Measurements from ENCODE around the gene NLGN2.
A peak's percentile ranks its signal among the peaks of the same experiment; 100 is the strongest.

Gene NLGN2

GRCh38 chr17:7392696-7393612 is 14.7 kb upstream of the NLGN2 start:
- no peak for DNase-seq

GRCh38 chr17:7393613-7394451 is 13.8 kb upstream of the NLGN2 start:
- DNase-seq, result peak; percentile 83

DNA sequence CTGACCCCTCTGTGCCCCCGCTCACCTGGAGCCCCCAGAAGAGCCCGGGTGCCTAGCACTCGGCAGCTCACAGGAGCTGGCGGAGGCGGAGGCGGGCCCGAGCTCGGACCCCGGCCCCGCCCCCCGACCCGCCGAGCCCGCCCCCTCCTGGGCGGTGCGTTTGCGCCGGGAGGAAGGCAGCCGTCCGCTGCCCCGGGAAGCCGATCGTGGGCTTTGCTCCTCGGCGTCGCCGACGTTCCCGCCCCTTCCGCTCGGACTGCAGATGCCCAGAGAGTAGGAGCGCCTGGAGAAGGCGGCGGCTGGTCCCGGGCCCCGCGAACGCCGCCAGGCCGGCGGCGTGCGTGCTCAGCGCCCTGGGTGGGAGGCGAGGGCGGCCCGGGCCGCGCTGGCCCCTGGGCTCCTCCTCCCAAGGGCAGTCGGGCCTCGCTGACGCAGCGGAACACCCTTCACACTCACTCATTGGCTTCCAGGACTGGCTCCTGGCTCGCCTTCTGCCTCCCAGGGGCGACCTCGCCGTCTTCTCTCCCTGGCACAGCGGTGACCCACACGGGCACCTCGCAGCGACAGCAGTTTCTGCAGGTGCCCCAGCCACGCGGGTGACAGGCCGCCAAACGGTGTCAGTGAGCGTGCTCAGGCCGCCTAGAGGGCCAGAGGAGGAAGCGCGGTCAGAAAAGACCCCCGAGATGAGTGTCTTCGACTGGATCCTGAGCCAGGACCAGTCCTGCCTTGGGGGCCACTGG is 13.0 kb upstream of the NLGN2 start, which contains the start of gene PLSCR3:
Gene PLSCR3 (minus strand): TSS at position 74 of the 740 bp plus-strand sequence. CDS start 415 bp downstream, outside the sequence.
- peak; percentile 83 for DNase-seq

- no peak for DNase-seq
These were observed 11.5 kb upstream of the NLGN2 start for GRCh38 chr17:7396147-7396546.

DNA sequence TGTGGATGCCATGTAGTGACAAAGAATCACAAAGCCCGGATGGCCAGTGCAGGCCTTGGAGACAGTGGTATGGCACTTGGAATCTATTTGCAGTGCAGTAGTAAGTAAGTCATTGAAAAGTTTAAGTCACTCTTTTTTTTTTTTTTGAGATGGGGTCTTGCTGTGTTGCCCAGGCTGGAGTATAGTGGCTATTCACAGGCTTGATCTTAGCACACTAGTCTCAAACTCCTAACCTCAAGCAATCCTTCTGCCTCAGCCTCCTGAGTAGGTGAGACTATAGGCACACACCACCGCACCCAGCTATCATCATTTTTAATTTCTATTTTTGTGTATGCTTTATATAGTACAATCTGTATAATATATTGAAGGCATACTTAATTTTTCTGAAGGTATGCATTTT is 9.0 kb upstream of the NLGN2 start:
- no peak for DNase-seq

DNA sequence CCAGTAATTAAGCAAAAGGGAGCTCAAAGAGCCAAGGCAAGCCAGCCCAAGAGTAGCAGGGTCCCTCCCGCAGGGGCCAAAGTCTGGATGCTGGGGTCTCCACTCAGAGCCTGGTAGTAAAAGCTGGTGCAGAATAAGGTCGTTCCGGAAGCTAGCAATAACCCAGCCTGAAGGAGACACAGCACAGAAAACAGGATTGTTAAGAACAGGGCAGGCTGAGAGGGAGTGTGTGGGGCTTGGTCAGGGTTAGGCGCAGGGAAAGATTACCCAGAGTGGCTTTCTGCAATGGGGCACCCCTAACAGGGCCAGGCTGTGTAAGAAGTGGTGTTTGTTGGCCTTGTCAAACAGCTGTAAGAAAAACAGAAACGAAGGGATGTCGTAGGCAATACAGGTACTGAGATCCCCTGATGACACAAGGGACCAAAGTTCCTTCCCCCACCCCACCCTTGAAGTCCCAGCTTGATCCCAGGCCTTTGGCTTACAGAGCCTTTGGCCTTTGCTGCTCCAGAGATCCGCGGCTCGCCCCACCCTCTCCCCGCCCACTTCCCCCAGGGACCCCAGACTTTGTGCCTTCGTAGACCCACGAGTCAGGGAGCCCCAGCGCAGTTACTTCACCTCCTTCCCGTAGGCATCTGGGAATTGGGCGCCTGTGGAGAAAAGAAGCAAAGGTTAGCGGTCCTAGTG is 4.5 kb upstream of the NLGN2 start:
- DNase-seq, result peak; percentile 31

GRCh38 chr17:7403727-7403976 is 4.0 kb upstream of the NLGN2 start:
- DNase-seq, result no peak

DNA sequence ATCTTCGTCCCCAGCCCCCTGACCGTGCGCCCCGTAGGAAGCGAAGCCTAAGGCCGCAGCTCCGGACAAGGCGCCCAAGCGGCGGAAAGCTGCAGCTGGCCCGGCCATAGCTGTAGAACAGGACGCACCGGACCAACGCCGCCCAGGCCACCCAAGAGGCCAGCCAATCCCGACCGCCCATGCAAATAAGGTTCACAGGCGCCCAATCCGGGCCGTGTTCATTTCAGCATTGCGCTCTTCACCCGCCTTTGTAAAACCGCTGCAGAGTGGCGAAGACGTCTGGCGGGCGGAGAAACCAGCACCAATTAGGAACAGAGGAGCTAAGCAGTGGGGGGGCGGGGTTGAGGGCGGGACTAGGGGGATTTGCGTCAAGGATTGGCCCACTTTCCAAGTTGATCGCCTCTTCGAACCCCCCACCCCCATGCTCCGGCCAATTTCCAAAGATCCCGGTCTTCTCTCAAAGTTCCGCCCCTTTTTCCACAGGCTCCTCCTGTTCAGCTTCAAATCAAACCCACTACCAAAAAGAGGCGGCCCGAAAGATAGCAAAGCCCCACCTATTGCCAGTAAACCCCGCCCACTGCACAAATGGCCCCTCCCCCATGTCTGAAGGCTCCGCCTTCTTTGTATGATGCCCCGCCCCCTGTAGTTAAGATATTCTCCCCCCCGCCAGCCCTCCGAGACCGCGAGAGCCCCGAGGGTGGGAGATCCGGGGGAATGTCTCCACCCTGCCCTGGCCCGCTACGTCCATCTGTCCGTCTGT is 3.5 kb upstream of the NLGN2 start, which contains the start of gene TMEM256:
Gene TMEM256 (minus strand): TSS at position 121 of the 760 bp plus-strand sequence. CDS start 13 bp downstream, at position 108.
- peak; percentile 98 for DNase-seq

- DNase-seq, result no peak
These were observed 2.8 kb upstream of the NLGN2 start for GRCh38 chr17:7404737-7405349.

DNA sequence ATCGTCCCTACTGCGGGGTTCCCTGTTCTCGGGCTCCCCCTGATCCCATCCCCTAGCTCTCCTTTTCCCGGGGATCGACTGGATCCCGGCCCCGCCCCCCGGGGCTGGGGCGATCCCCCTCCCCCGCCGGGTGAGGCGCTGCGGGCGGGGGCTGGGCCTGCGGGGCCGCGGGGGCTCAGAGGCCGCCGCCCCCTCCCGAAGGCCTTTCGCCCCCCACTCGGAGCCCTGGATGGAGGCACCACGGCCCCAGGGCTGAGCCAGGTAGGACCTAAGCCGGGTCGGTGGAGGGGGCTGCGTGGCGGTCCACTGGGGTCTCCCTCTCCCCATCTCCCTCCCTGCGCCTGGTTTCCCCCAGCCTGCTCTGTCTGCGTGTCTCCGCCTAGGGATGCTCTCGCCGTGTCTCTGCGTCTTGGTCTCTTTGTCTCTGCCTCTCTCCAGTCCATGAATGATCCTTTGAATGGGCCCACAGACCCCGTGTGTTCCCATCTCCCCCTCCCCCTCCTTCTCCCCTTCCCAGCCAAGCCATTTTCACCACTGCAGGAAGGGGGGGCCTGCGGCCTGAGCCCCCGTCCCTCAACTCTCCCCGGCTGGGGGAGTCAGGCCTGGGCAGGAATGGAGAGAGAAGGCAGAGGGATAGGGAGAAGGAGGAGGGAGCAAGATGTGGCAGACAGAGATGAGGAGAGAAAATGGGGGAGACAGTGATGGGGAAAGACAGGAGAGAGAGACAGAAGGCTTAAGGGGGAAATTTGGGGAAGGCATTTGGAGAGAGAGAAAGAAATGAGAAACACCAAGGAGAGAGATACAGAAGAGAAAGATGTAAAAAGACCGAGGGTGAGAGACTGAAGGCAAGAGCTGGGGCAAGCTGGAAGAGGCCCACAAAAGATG is 2.1 kb upstream of the NLGN2 start:
- no peak for DNase-seq

DNA sequence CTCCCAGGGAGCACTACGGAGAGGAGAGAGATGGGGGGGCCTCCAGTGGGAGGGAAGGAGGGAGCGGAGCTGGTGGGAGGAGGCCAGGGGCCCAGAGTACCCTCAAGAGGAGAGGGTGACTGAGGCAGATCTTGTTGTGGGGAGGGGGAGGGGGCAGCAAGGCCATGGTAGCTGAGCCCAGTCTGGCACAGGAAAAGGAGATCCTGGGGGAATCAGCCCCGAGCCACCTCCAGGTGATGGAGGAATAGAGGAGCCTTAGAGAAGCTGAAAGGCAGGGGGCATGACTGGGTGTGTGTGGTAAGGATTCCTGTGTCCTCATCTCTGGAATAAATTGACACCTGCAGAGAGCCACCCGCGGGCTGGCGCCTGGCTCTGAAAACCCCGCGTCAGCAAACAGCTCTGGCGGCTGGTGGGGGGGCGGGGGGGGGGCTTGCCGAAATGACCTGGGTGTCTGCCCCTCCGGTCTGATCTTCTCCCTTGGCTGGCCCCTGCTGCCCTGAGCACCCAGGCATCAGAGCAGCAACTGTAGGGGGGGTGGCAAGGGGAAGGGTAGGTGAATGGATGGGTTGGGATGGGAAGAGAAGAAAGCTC is 1.3 kb upstream of the NLGN2 start:
- DNase-seq, result peak; percentile 12

DNA sequence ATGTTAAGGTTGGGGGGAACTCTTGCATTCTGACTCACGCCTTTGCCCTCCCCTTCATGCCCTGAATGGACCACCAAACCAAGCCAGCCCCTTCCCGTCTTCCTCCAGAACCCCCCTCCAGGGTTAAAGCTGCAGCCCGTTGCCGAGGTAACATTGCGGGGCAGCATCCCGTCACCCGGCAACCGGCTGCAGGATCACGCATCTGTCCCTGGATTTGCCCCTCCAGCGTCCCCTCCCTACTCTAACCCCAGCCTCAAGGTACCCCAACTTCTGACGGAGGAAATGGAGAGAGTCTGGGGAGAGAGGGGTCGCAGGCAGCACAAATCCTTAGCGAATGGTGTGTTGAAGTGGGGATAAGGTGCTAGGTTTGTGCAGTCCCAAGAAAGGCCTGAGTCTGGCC is 563 bp upstream of the NLGN2 start:
- no peak for DNase-seq

DNA sequence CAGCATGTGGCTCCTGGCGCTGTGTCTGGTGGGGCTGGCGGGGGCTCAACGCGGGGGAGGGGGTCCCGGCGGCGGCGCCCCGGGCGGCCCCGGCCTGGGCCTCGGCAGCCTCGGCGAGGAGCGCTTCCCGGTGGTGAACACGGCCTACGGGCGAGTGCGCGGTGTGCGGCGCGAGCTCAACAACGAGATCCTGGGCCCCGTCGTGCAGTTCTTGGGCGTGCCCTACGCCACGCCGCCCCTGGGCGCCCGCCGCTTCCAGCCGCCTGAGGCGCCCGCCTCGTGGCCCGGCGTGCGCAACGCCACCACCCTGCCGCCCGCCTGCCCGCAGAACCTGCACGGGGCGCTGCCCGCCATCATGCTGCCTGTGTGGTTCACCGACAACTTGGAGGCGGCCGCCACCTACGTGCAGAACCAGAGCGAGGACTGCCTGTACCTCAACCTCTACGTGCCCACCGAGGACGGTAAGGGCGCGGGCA is 645 bp downstream of the NLGN2 start:
- DNase-seq, result peak; percentile 45

DNA sequence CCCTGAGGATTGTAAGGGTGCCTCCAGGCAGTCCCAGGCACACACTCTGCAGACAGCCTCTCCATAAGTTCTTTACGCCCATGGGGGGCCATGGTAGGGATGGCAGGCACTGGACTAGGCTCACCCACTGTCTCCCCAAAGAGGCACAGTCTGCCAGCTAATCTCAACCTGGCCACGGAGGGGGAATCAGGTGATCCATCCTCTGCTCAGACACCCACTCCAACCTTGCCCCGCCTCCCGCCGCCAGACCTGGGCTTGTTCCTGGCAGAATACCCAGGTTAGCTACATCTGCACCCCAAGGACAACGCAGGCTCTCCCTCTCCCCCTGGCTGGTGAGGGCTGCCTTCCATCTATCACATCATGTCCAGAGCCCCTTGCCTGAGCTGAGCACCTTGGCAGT is 1.2 kb downstream of the NLGN2 start:
- DNase-seq, result no peak

DNA sequence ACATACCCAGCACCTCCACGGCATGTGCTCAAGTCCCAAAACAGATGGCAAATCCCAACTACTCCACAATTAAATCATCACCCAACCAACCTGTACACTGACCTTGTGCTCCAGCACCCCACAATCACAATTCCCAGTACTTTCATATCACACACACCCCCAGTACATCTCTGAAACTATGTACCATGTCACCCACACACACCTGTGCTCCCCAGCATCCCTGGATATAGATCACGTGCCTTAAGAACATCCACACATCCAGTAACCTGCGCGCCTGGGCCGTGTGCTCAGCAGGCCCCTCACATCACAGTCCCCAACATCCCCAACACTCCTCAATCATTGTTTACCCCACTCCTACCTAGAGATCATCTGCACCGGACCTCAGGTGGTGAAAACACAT is 2.1 kb downstream of the NLGN2 start:
- no peak for DNase-seq

GRCh38 chr17:7410634-7411426 is 3.2 kb downstream of the NLGN2 start:
- no peak for DNase-seq

GRCh38 chr17:7411427-7411750 is 3.7 kb downstream of the NLGN2 start:
- DNase-seq, result no peak

- no peak for DNase-seq
These were observed 5.8 kb downstream of the NLGN2 start for GRCh38 chr17:7413346-7413985.

DNA sequence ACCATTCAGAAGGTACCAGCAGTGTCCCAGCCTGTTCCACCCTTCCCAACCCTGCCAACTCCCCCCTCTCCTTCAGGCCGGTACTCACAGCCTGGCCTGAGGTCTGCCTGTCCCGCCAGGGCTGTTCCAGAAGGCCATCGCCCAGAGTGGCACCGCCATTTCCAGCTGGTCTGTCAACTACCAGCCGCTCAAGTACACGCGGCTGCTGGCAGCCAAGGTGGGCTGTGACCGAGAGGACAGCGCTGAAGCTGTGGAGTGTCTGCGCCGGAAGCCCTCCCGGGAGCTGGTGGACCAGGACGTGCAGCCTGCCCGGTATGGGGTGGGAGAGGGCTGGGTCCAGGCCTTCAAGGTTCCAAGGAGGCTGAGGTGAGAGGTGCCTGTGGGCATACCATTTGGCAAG is 7.2 kb downstream of the NLGN2 start:
- DNase-seq, result no peak
